COLO668 (cell line): ENCODE measurements around the gene RAD1.

Experiments used
- DNase-seq: peaks from one replicate; lab custom pipeline; 2025; ENCODE audit not compliant: unreplicated experiment; lab: John Stamatoyannopoulos, UW

The RAD1 gene

GRCh38 chr5:34918025-34918424, 2.7 kb upstream of the RAD1 start:
- DNase-seq: peak; percentile 69

GRCh38 chr5:34916518-34916917, 1.2 kb upstream of the RAD1 start:
- DNase-seq: no peak

GRCh38 chr5:34915856-34916192, 520 bp upstream of the RAD1 start:
- no peak for DNase-seq

GRCh38 chr5:34914671-34915138, 599 bp downstream of the RAD1 start:
- peak; percentile 60 for DNase-seq

GRCh38 chr5:34913072-34913471, 2.2 kb downstream of the RAD1 start:
- DNase-seq: no peak

- DNase-seq: no peak
These were observed 9.7 kb downstream of the RAD1 start for GRCh38 chr5:34905564-34905963.

GRCh38 chr5:34903260-34903659, 12.0 kb downstream of the RAD1 start:
- DNase-seq: no peak

- DNase-seq: no peak
These were observed 14.7 kb downstream of the RAD1 start for GRCh38 chr5:34900652-34901051.

GRCh38 chr5:34899066-34899465, 16.2 kb downstream of the RAD1 start:
- DNase-seq: no peak

- peak; percentile 77 for DNase-seq
These were observed 16.9 kb downstream of the RAD1 start for GRCh38 chr5:34898258-34898895.

GRCh38 chr5:34897646-34898045, 17.7 kb downstream of the RAD1 start:
- DNase-seq: no peak

GRCh38 chr5:34895641-34896419, 19.5 kb downstream of the RAD1 start:
- no peak for DNase-seq

- no peak for DNase-seq
These were observed 20.6 kb downstream of the RAD1 start for GRCh38 chr5:34894716-34895115.

GRCh38 chr5:34892414-34892813, 22.9 kb downstream of the RAD1 start:
- no peak for DNase-seq

GRCh38 chr5:34891981-34892380, 23.3 kb downstream of the RAD1 start:
- no peak for DNase-seq

GRCh38 chr5:34889394-34889793, 25.9 kb downstream of the RAD1 start:
- no peak for DNase-seq

- DNase-seq: no peak
These were observed 28.7 kb downstream of the RAD1 start for GRCh38 chr5:34886392-34887119.

GRCh38 chr5:34881246-34881645, 34.1 kb downstream of the RAD1 start:
- DNase-seq: no peak

GRCh38 chr5:34876275-34876674, 39.0 kb downstream of the RAD1 start:
- DNase-seq: no peak

- DNase-seq: no peak
These were observed 44.9 kb downstream of the RAD1 start for GRCh38 chr5:34870382-34870781.

GRCh38 chr5:34869256-34869655, 46.0 kb downstream of the RAD1 start:
- DNase-seq: no peak

- DNase-seq: no peak
These were observed 46.5 kb downstream of the RAD1 start for GRCh38 chr5:34868791-34869190.
